ENCODE results near the gene ODC1. TPM values are rescaled to one million over a fixed set of nuclear protein-coding genes. Genes with fewer than 3 reads are reported as not detected.

The ODC1 gene
- total and polyA plus RNA-seq, 2 donors (not counting 3 experiments of a cell fraction or from before 2014, with no cell fraction given): 109 to 132 TPM

- Histone ChIP-seq H3K9me3 (replicated peaks; ENCODE audit: control insufficient read depth, insufficient read depth, low read length) (no peaks in the 10 kb centered on the region), H3K9me1 (replicated peaks; ENCODE audit: control insufficient read depth, extremely low read depth, insufficient read depth, low read length) (no peaks in the 10 kb centered on the region), H3K27me3 (ENCODE audit: control insufficient read depth in 2 of 2, insufficient read depth in 2 of 2, low read length in 2 of 2) (no peaks in the 10 kb centered on the region), H4K20me1 (replicated peaks; ENCODE audit: control insufficient read depth, extremely low read depth, insufficient read depth, low read length) (no peaks in the 10 kb centered on the region), H3K4me2 (ENCODE audit: insufficient read depth, low read length) (no peak overlapping the region), H3K79me2 (ENCODE audit: control insufficient read depth, insufficient read depth, low read length) (no peaks in the 10 kb centered on the region), H2AFZ (ENCODE audit: low read depth, low read length) (no peak overlapping the region), H3K4me3 (replicated peaks in 1 of 3; ENCODE audit: insufficient read depth in 1 of 3, low read depth in 1 of 3, low read length in 3 of 3) (no peak overlapping the region), H3K36me3 (ENCODE audit: control insufficient read depth in 2 of 2, extremely low read depth in 1 of 2, insufficient read depth in 2 of 2, low read length in 2 of 2) (no peaks in the 10 kb centered on the region), H3K27ac (ENCODE audit: insufficient read depth, low read depth, low read length) (no peak overlapping the region), H3K9ac (replicated peaks; ENCODE audit: extremely low read depth, insufficient read depth, low read length) (no peak overlapping the region), H3K4me1 (ENCODE audit: control insufficient read depth, extremely low read depth, insufficient read depth, low read length) (no peaks in the 10 kb centered on the region)
- BruUV-seq (replicated peaks): no TSS peak
- dilution Hi-C loops (cut with MboI; ENCODE audit: extremely low pct_ligation_motif_present, low sequenced_read_pairs) (no loop called here), intact Hi-C loops (cut with micrococcal nuclease) (no loop called here)
- ChIA-PET CTCF (interaction anchor here (0.8 kb wide), 1 partner anchor 162 kb away, joined by 3 read pairs; no protein-coding TSS in a partner anchor), POLR2A (no interaction called here)
- TF ChIP-seq POLR2A (IDR thresholded peaks at IDR 0.05; ENCODE audit: low read depth, low read length) (no peak), POLR2AphosphoS5 (IDR thresholded peaks at IDR 0.05; ENCODE audit: insufficient read depth, low read depth, low read length) (no peak), FOS (IDR thresholded peaks at IDR 0.05; ENCODE audit: borderline replicate concordance, insufficient read depth, low read length) (no peak), CTCF (IDR thresholded peaks at IDR 0.05; ENCODE audit: extremely low read depth in 1 of 2, insufficient read depth in 1 of 2, low read depth in 1 of 2, low read length in 2 of 2) (no peak), MYC (IDR thresholded peaks at IDR 0.05; ENCODE audit: low read depth, low read length) (no peak), GATA2 (IDR thresholded peaks at IDR 0.05; ENCODE audit: insufficient read depth, insufficient read length, low read depth, low read length) (no peak), MAX (IDR thresholded peaks at IDR 0.05; ENCODE audit: insufficient read depth, insufficient read length) (no peak), JUN (IDR thresholded peaks at IDR 0.05; ENCODE audit: borderline replicate concordance, insufficient read depth, insufficient read length, low read depth) (no peak), EZH2 (IDR thresholded peaks at IDR 0.05; ENCODE audit: borderline replicate concordance, low read depth, low read length, severe bottlenecking) (no peak)
- DNase-seq (ENCODE audit: low read depth, low spot score): peak; percentile 4
- no peak for FAIRE-seq
Measured at GRCh38 chr2:10497797-10498251, 49.7 kb upstream of the ODC1 start.
